Measurements from ENCODE around the gene MCRIP1. TPM values are rescaled to one million over a fixed set of nuclear protein-coding genes. Genes with fewer than 3 reads are reported as not detected.

The MCRIP1 gene
- total and polyA plus RNA-seq, 2 of the 13 experiments (the other 11 are each of a cell fraction or from before 2014, with no cell fraction given) = 79.7 to 84.9 TPM

DNA sequence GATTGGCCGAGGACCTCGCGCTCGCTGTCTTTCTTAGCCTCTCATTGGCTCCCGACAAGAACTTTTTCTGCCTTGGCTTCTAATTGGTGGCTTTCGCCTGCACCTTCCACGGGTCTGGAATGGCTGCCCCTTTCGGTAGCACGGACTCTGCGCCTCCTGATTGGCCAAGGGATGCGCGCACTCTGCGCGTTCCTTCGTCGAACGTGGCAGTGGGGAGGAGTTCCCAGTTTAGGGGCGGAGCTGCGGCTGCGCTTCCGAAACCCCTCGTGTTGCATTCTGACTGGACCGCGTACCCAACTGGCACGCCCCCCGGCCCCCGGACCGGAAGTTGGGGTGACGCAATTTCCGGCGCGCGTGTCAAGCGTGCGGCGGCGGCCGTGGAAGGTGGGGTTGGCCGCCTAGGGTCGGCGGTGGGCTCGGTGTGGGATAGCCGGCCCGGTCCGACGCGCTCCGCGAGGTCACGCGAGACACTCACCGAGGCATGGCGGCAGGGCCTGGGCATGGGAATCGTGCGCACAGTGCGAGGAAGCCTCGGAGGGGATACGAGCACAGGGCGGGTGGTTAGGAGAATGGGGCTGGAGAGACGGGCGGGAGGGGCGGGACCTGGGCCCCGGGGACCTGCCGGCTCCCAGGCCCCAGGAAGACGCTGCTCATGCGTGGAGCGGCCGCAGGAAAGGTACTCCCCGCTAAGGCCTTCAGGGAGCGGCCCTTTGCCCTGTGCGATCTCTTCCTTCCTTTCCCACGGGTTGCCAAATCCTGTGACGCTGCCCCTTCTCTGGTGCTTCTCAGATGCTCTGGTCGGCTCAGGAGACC, 27.9 kb upstream of the MCRIP1 start (continued):
- peak; percentile 47; the same call in 1 of the 2 replicates for TF ChIP-seq RFXANK (CRISPR knock-in tag; IDR thresholded peaks at IDR 0.05)
- peak; percentile 97 for TF ChIP-seq ERF (CRISPR knock-in tag; IDR thresholded peaks at IDR 0.05)
- TF ChIP-seq, protein P1, sequence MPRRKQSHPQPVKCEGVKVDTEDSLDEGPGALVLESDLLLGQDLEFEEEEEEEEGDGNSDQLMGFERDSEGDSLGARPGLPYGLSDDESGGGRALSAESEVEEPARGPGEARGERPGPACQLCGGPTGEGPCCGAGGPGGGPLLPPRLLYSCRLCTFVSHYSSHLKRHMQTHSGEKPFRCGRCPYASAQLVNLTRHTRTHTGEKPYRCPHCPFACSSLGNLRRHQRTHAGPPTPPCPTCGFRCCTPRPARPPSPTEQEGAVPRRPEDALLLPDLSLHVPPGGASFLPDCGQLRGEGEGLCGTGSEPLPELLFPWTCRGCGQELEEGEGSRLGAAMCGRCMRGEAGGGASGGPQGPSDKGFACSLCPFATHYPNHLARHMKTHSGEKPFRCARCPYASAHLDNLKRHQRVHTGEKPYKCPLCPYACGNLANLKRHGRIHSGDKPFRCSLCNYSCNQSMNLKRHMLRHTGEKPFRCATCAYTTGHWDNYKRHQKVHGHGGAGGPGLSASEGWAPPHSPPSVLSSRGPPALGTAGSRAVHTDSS (CRISPR knock-in tag; conservative IDR thresholded peaks at IDR 0.05) = 0 out of 2 replicates have a peak, but pooled peaks have one; percentile 37
- peak; percentile 73; the same call in 1 of the 2 replicates for TF ChIP-seq ZNF235 (CRISPR knock-in tag; IDR thresholded peaks at IDR 0.05; ENCODE audit: borderline replicate concordance)
- TF ChIP-seq, protein P2, sequence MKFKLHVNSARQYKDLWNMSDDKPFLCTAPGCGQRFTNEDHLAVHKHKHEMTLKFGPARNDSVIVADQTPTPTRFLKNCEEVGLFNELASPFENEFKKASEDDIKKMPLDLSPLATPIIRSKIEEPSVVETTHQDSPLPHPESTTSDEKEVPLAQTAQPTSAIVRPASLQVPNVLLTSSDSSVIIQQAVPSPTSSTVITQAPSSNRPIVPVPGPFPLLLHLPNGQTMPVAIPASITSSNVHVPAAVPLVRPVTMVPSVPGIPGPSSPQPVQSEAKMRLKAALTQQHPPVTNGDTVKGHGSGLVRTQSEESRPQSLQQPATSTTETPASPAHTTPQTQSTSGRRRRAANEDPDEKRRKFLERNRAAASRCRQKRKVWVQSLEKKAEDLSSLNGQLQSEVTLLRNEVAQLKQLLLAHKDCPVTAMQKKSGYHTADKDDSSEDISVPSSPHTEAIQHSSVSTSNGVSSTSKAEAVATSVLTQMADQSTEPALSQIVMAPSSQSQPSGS (CRISPR knock-in tag; IDR thresholded peaks at IDR 0.05) = peak; percentile 99
- peak; percentile 95 for TF ChIP-seq SALL1 (CRISPR knock-in tag; IDR thresholded peaks at IDR 0.05)
- TF ChIP-seq AKAP8 (CRISPR knock-in tag; IDR thresholded peaks at IDR 0.05) = peak; percentile 85
- peak; percentile 57; the same call in 1 of the 2 replicates for TF ChIP-seq SIX4 (CRISPR knock-in tag; IDR thresholded peaks at IDR 0.05)
- peak; percentile 64; the same call in 1 of the 2 replicates for TF ChIP-seq TGIF2 (CRISPR knock-in tag; IDR thresholded peaks at IDR 0.05)
- TF ChIP-seq, protein P3, sequence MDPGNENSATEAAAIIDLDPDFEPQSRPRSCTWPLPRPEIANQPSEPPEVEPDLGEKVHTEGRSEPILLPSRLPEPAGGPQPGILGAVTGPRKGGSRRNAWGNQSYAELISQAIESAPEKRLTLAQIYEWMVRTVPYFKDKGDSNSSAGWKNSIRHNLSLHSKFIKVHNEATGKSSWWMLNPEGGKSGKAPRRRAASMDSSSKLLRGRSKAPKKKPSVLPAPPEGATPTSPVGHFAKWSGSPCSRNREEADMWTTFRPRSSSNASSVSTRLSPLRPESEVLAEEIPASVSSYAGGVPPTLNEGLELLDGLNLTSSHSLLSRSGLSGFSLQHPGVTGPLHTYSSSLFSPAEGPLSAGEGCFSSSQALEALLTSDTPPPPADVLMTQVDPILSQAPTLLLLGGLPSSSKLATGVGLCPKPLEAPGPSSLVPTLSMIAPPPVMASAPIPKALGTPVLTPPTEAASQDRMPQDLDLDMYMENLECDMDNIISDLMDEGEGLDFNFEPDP (CRISPR knock-in tag; conservative IDR thresholded peaks at IDR 0.05) = no peak
- peak; percentile 28; the same call in 1 of the 2 replicates for TF ChIP-seq ZNF326 (CRISPR knock-in tag; IDR thresholded peaks at IDR 0.05; ENCODE audit: borderline replicate concordance)
- TF ChIP-seq ZNF703 (CRISPR knock-in tag; IDR thresholded peaks at IDR 0.05; ENCODE audit: borderline replicate concordance) = peak; percentile 84; the same call in 1 of the 2 replicates
- TF ChIP-seq KAT2B (IDR thresholded peaks at IDR 0.05; ENCODE audit: borderline replicate concordance, low read depth, low read length) = no peak
- TF ChIP-seq GFI1 (CRISPR knock-in tag; IDR thresholded peaks at IDR 0.05; ENCODE audit: borderline replicate concordance) = no peak
- TF ChIP-seq TRIM24 (CRISPR knock-in tag; IDR thresholded peaks at IDR 0.05) = peak; percentile 55; the same call in 1 of the 2 replicates
- TF ChIP-seq KLF9 (CRISPR knock-in tag; IDR thresholded peaks at IDR 0.05; ENCODE audit: low read depth) = peak; percentile 98; the same call in 1 of the 2 replicates
- TF ChIP-seq RARA (CRISPR knock-in tag; IDR thresholded peaks at IDR 0.05) = peak; percentile 61; the same call in 1 of the 2 replicates
- TF ChIP-seq GTF2F1 (IDR thresholded peaks at IDR 0.05; ENCODE audit: low read length) = no peak
- no peak for TF ChIP-seq MAFF (IDR thresholded peaks at IDR 0.05; ENCODE audit: low read depth, low read length)
- TF ChIP-seq RNF2 (conservative IDR thresholded peaks at IDR 0.05; ENCODE audit: low read depth) = peak; percentile 85; the same call in 1 of the 2 replicates
- no peak; the same call in 1 of the 2 replicates for TF ChIP-seq ZSCAN25 (CRISPR knock-in tag; IDR thresholded peaks at IDR 0.05)
- no peak; the same call in 1 of the 2 replicates for TF ChIP-seq ZNF552 (CRISPR knock-in tag; IDR thresholded peaks at IDR 0.05; ENCODE audit: borderline replicate concordance)
- TF ChIP-seq ZNF878 (CRISPR knock-in tag; IDR thresholded peaks at IDR 0.05) = peak; percentile 82; the same call in 1 of the 2 replicates
- peak; percentile 81 for TF ChIP-seq RFX5 (IDR thresholded peaks at IDR 0.05; ENCODE audit: low read depth, low read length)
- TF ChIP-seq, protein P4, sequence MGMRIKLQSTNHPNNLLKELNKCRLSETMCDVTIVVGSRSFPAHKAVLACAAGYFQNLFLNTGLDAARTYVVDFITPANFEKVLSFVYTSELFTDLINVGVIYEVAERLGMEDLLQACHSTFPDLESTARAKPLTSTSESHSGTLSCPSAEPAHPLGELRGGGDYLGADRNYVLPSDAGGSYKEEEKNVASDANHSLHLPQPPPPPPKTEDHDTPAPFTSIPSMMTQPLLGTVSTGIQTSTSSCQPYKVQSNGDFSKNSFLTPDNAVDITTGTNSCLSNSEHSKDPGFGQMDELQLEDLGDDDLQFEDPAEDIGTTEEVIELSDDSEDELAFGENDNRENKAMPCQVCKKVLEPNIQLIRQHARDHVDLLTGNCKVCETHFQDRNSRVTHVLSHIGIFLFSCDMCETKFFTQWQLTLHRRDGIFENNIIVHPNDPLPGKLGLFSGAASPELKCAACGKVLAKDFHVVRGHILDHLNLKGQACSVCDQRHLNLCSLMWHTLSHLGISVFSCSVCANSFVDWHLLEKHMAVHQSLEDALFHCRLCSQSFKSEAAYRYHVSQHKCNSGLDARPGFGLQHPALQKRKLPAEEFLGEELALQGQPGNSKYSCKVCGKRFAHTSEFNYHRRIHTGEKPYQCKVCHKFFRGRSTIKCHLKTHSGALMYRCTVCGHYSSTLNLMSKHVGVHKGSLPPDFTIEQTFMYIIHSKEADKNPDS (CRISPR knock-in tag; IDR thresholded peaks at IDR 0.05) = peak; percentile 6; the same call in 1 of the 2 replicates
